Fibroblast of lung (primary cell): ENCODE measurements around the gene FBLN1. TPM values are rescaled to one million over a fixed set of nuclear protein-coding genes. Genes with fewer than 3 reads are reported as not detected.

ENCODE experiments used
- DNase-seq, 2 donors: peaks; one replicate each; pipeline versions ENCODE4 v3.0.0 to v3.0.0-alpha.2; 2010; ENCODE audit warnings: low read depth in 2 of 2
- H2AFZ ChIP-seq: 2 replicates; pipeline ENCODE4 v1.5.1; 2012; ENCODE audit warnings: low read length, control low read depth, inconsistent platforms
- H3K27ac ChIP-seq: 2 replicates; pipeline ENCODE4 v1.5.1; 2011; ENCODE audit warnings: low read length, control low read depth; ENCODE audit not compliant: insufficient read depth
- H3K27me3 ChIP-seq: 2 replicates; pipeline ENCODE4 v1.5.1; 2011; ENCODE audit warnings: mild to moderate bottlenecking, low read length; ENCODE audit not compliant: control insufficient read depth, insufficient read depth
- H3K36me3 ChIP-seq: 2 replicates; pipeline ENCODE4 v1.5.1; 2011; ENCODE audit warnings: low read length; ENCODE audit not compliant: control insufficient read depth, insufficient read depth
- H3K4me1 ChIP-seq: 2 replicates; pipeline ENCODE4 v1.5.1; 2011; ENCODE audit warnings: low read length; ENCODE audit not compliant: control insufficient read depth, insufficient read depth; ENCODE audit errors: extremely low read depth
- H3K4me2 ChIP-seq: 2 replicates; pipeline ENCODE4 v1.5.1; 2011; ENCODE audit warnings: low read length, control low read depth; ENCODE audit not compliant: insufficient read depth; ENCODE audit errors: extremely low read depth
- H3K4me3 ChIP-seq, 4 experiments: fragments of 200-600 bp in 1 of 4; sonication (generic) in 1 of 4; replicated peaks in 1 of 4; 2 replicates each; pipeline ENCODE4 v1.5.1; 2011 to 2016; ENCODE audit warnings: low read length in 4 of 4, low read depth in 3 of 4, mild to moderate bottlenecking in 3 of 4, control low read depth in 2 of 4, inconsistent platforms in 1 of 4, mixed read lengths in 1 of 4; ENCODE audit not compliant: insufficient read depth in 1 of 4; ENCODE audit errors: control extremely low read depth in 1 of 4
- H3K79me2 ChIP-seq: 2 replicates; pipeline ENCODE4 v1.5.1; 2012; ENCODE audit warnings: mild to moderate bottlenecking, low read length, inconsistent platforms; ENCODE audit not compliant: control insufficient read depth, insufficient read depth
- H3K9ac ChIP-seq: 2 replicates; pipeline ENCODE4 v1.5.1; 2011; ENCODE audit warnings: mild to moderate bottlenecking, low read length, control low read depth; ENCODE audit not compliant: insufficient read depth
- H3K9me3 ChIP-seq: 2 replicates; pipeline ENCODE4 v1.5.1; 2012; ENCODE audit warnings: low read depth, low read length; ENCODE audit not compliant: control insufficient read depth, insufficient read depth
- H4K20me1 ChIP-seq: 2 replicates; pipeline ENCODE4 v1.5.1; 2011; ENCODE audit warnings: low read length; ENCODE audit not compliant: control insufficient read depth, insufficient read depth; ENCODE audit errors: extremely low read depth
- CTCF ChIP-seq, 2 donors: IDR thresholded peaks in 1 of 2; conservative IDR thresholded peaks in 1 of 2; 1 replicate in 1 of 2; 2 replicates in 1 of 2; pipeline ENCODE4 v1.5.1; 2011 to 2012; ENCODE audit warnings: low read length in 2 of 2, control low read depth in 1 of 2, inconsistent platforms in 1 of 2, low read depth in 1 of 2, mild to moderate bottlenecking in 1 of 2
- EZH2 ChIP-seq: IDR thresholded peaks from 2 replicates; pipeline ENCODE4 v1.5.1; 2012; ENCODE audit warnings: low read length, control low read depth, mild to moderate bottlenecking; ENCODE audit errors: missing control alignments
- polyA plus RNA-seq, 2 donors: library from polyadenylated mRNA; depleted of rRNA in 1 of 2; stranded (reverse) in 1 of 2; unstranded in 1 of 2; fragments of >200 nt; gene quantifications; 2 replicates each; pipeline ENCODE4 v1.2.1, GENCODE V29; 2011 to 2012; ENCODE audit warnings: missing spikeins in 1 of 2
- total RNA-seq: library from RNA; depleted of rRNA; stranded (reverse); fragments of >200 nt; gene quantifications from 2 replicates; pipeline ENCODE4 v1.2.1, GENCODE V29; 2014

FBLN1 gene
- total and polyA plus RNA-seq, 2 donors (not counting 1 experiment from before 2014, with no cell fraction given): 134 to 270 TPM

DNA sequence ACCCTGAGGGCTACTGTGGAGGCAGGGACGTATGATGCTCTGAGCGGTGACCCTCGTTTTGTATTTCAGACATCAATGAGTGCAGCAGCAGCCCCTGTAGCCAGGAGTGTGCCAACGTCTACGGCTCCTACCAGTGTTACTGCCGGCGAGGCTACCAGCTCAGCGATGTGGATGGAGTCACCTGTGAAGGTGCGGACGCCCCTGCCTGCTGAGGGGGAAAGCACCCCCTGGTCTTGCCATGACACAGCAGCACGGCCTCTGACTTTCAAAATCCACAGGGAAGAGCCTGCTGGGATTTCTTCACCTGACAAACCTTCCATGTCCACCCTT lies 44.3 kb downstream of the FBLN1 start:
- H3K4me3 ChIP-seq: no peak overlapping the region
- TF ChIP-seq EZH2: no peak
- TF ChIP-seq CTCF (conservative IDR thresholded peaks at IDR 0.05 in 1 of 2, IDR thresholded peaks at IDR 0.05 in 1 of 2; ENCODE audit: low read depth in 1 of 2, low read length in 2 of 2): no peak
- no peaks in the 10 kb centered on the region for H4K20me1 ChIP-seq
- H3K4me1 ChIP-seq: peaks cover 20% of the 10 kb centered on the region
- no peak overlapping the region for H3K4me2 ChIP-seq
- H3K27ac ChIP-seq: no peak overlapping the region
- H3K36me3 ChIP-seq: peaks cover 5% of the 10 kb centered on the region
- H2AFZ ChIP-seq: no peak overlapping the region
- H3K27me3 ChIP-seq: no peaks in the 10 kb centered on the region
- DNase-seq: no peak
- H3K79me2 ChIP-seq: no peaks in the 10 kb centered on the region
- no peaks in the 10 kb centered on the region for H3K9me3 ChIP-seq
- H3K9ac ChIP-seq: no peak overlapping the region

GRCh38 chr22:45547731-45548130 lies 45.0 kb downstream of the FBLN1 start:
- no peaks in the 10 kb centered on the region for H3K9me3 ChIP-seq
- H3K4me1 ChIP-seq: peaks cover 27% of the 10 kb centered on the region
- no peak overlapping the region for H3K27ac ChIP-seq
- no peaks in the 10 kb centered on the region for H4K20me1 ChIP-seq
- H3K36me3 ChIP-seq: peaks cover 5% of the 10 kb centered on the region
- H2AFZ ChIP-seq: no peak overlapping the region
- no peak overlapping the region for H3K4me3 ChIP-seq
- H3K79me2 ChIP-seq: no peaks in the 10 kb centered on the region
- no peak for DNase-seq
- TF ChIP-seq CTCF (conservative IDR thresholded peaks at IDR 0.05 in 1 of 2, IDR thresholded peaks at IDR 0.05 in 1 of 2; ENCODE audit: low read depth in 1 of 2, low read length in 2 of 2): no peak
- no peak for TF ChIP-seq EZH2
- no peaks in the 10 kb centered on the region for H3K27me3 ChIP-seq
- H3K9ac ChIP-seq: no peak overlapping the region
- no peak overlapping the region for H3K4me2 ChIP-seq

- peak overlapping the region; percentile 62 for H3K27ac ChIP-seq
- H3K9ac ChIP-seq: no peak overlapping the region
- TF ChIP-seq CTCF (conservative IDR thresholded peaks at IDR 0.05 in 1 of 2, IDR thresholded peaks at IDR 0.05 in 1 of 2; ENCODE audit: low read depth in 1 of 2, low read length in 2 of 2): no peak
- TF ChIP-seq EZH2: no peak
- H4K20me1 ChIP-seq: no peaks in the 10 kb centered on the region
- no peak for DNase-seq
- H3K9me3 ChIP-seq: no peaks in the 10 kb centered on the region
- H3K4me2 ChIP-seq: no peak overlapping the region
- H3K4me1 ChIP-seq: peaks cover 33% of the 10 kb centered on the region
- H3K27me3 ChIP-seq: no peaks in the 10 kb centered on the region
- peaks cover 5% of the 10 kb centered on the region for H3K36me3 ChIP-seq
- no peak overlapping the region for H2AFZ ChIP-seq
- no peaks in the 10 kb centered on the region for H3K79me2 ChIP-seq
- no peak overlapping the region for H3K4me3 ChIP-seq
These were observed 45.7 kb downstream of the FBLN1 start for GRCh38 chr22:45548247-45548840.
